ENCODE results near the gene OARD1. TPM values are rescaled to one million over a fixed set of nuclear protein-coding genes. Genes with fewer than 3 reads are reported as not detected.

OARD1 gene
- total and polyA plus RNA-seq, 2 of the 8 experiments (the other 6 are each of a cell fraction or from before 2014, with no cell fraction given): 16.8 to 35.8 TPM

- CTCF ChIA-PET (ENCODE audit: partially characterized antibody): interaction anchor here (0.8 to 5.5 kb wide), 21 partner anchors 10 to 266 kb away, joined by 3 to 66 read pairs (median 4); no protein-coding TSS in a partner anchor
- FAIRE-seq: no peak
- peak; percentile 76 to 89 for TF ChIP-seq RAD21 (IDR thresholded peaks at IDR 0.05 in 1 of 2, conservative IDR thresholded peaks at IDR 0.05 in 1 of 2; ENCODE audit: low read depth in 2 of 2, low read length in 2 of 2)
- TF ChIP-seq RBBP5 (IDR thresholded peaks at IDR 0.05; ENCODE audit: borderline replicate concordance, low read depth, low read length): 0 out of 2 replicates have a peak, but pooled peaks have one; percentile 68
- peak; percentile 78 for TF ChIP-seq CREB1 (IDR thresholded peaks at IDR 0.05)
- TF ChIP-seq ATF3 (IDR thresholded peaks at IDR 0.05; ENCODE audit: insufficient read depth, low read depth, low read length): 0 out of 2 replicates have a peak, but pooled peaks have one; percentile 23
- TF ChIP-seq TBP (IDR thresholded peaks at IDR 0.05; ENCODE audit: low read depth, low read length): peak; percentile 29; the same call in 1 of the 2 replicates
- no peak for TF ChIP-seq SIRT6 (IDR thresholded peaks at IDR 0.05; ENCODE audit: low read length)
- TF ChIP-seq POLR2A (IDR thresholded peaks at IDR 0.05; ENCODE audit: control extremely low read depth in 1 of 2, low read depth in 2 of 2, low read length in 2 of 2): peak in 1 of 2 experiments; percentile 44; a peak in 1 of 3 replicates
- TF ChIP-seq YY1 (IDR thresholded peaks at IDR 0.05; ENCODE audit: low read depth, low read length): peak; percentile 86
- peak; percentile 41; the same call in 1 of the 2 replicates for TF ChIP-seq EGR1 (IDR thresholded peaks at IDR 0.05; ENCODE audit: borderline replicate concordance, low read depth, low read length)
- no peak for TF ChIP-seq RFX5 (IDR thresholded peaks at IDR 0.05; ENCODE audit: borderline replicate concordance, low read depth, low read length)
- TF ChIP-seq BCL11A (IDR thresholded peaks at IDR 0.05; ENCODE audit: low read depth in 2 of 2, low read length in 2 of 2): no peak
- TF ChIP-seq HDAC2 (IDR thresholded peaks at IDR 0.05; ENCODE audit: borderline replicate concordance in 1 of 2, low read depth in 2 of 2, low read length in 2 of 2): 0 out of 4 replicates have a peak, but pooled peaks of 1 of the 2 experiments have one; percentile 62
Observed at GRCh38 chr6:41100871-41101287, 28.7 kb upstream of the OARD1 start.

More at GRCh38 chr6:41100871-41101287, 28.7 kb upstream of the OARD1 start:
- H3K23me2 ChIP-seq (ENCODE audit: low read depth, low read length): peaks cover 2% of the 10 kb centered on the region; the same call in 1 of the 2 replicates
- H3K79me2 ChIP-seq (ENCODE audit: control insufficient read depth in 1 of 2, insufficient read depth in 2 of 2, low read length in 2 of 2): no peaks in the 10 kb centered on the region
- no peak overlapping the region for H4K91ac ChIP-seq (replicated peaks; ENCODE audit: insufficient read length, low read length)
- H2BK120ac ChIP-seq (replicated peaks; ENCODE audit: low read depth, low read length): no peak overlapping the region
- H2BK5ac ChIP-seq (ENCODE audit: low read depth, low read length): no peak overlapping the region
- no peak overlapping the region for H3K56ac ChIP-seq (replicated peaks; ENCODE audit: insufficient read length, low read depth, low read length)
- no peak overlapping the region; the same call in 1 of the 2 replicates for H2AFZ ChIP-seq (ENCODE audit: low read length)
- H3K4me2 ChIP-seq (ENCODE audit: insufficient read depth in 1 of 2, low read depth in 2 of 2, low read length in 2 of 2): peak overlapping the region; percentile 38 to 65
- H2BK12ac ChIP-seq (ENCODE audit: low read depth, low read length): no peak overlapping the region
- DNase-seq (ENCODE audit: low read depth in 1 of 2, low spot score in 2 of 2): peak; percentile 60 to 87
- no peak overlapping the region for H2BK15ac ChIP-seq (ENCODE audit: low read length)
- POLR2A ChIA-PET (ENCODE audit: partially characterized antibody): interaction anchor here (1.0 to 1.2 kb wide), 3 partner anchors 13 to 81 kb away, joined by 3 to 5 read pairs (median 3); no protein-coding TSS in a partner anchor
- no peak overlapping the region for H3K9ac ChIP-seq (replicated peaks in 1 of 4; ENCODE audit: extremely low read depth in 1 of 4, low read depth in 3 of 4, low read length in 3 of 4)
- peak overlapping the region in 1 of 4 experiments; percentile 37; a peak in 2 of 8 replicates for H3K4me3 ChIP-seq (ENCODE audit: extremely low read depth in 1 of 4, insufficient read depth in 2 of 4, low read depth in 3 of 4, low read length in 4 of 4)
- no peak overlapping the region for H3K14ac ChIP-seq (ENCODE audit: insufficient read length)
- H3K18ac ChIP-seq (ENCODE audit: extremely low read depth, low read length): 0 out of 2 replicates have a peak overlapping the region, but pooled peaks have one; percentile 6
- no peak overlapping the region for H2BK20ac ChIP-seq (ENCODE audit: low read length)
- H2AK5ac ChIP-seq (ENCODE audit: low read depth, low read length): no peak overlapping the region
- peak overlapping the region; percentile 92 for H4K8ac ChIP-seq (ENCODE audit: extremely low read depth, insufficient read depth, low read length)
- no peak overlapping the region for H4K5ac ChIP-seq (ENCODE audit: insufficient read length, low read depth, low read length)
- WGBS, 2 experiments (ENCODE audit: extremely low coverage in 1 of 2, insufficient coverage in 1 of 2, insufficient read length in 1 of 2, insufficient replicate concordance in 2 of 2, low coverage in 1 of 2, low lambda C conversion rate in 2 of 2, missing lambda C conversion rate in 1 of 2): 28% methylated on average over 42 of the region's 42 CpGs; no CpG with 5 or more reads in 1 of the 2 experiments
- no peaks in the 10 kb centered on the region for H3K79me1 ChIP-seq (ENCODE audit: low read depth, low read length)
- peaks cover 0 to 6% (median 3%) of the 10 kb centered on the region in 4 experiments; a peak in 2 of 7 replicates for H3K27me3 ChIP-seq (replicated peaks in 1 of 4; ENCODE audit: control insufficient read depth in 3 of 4, extremely low read depth in 1 of 4, insufficient read depth in 3 of 4, low read length in 3 of 4)
- peaks cover 4 to 6% of the 10 kb centered on the region in 2 experiments for H4K20me1 ChIP-seq (replicated peaks in 1 of 2; ENCODE audit: control insufficient read depth in 1 of 2, insufficient read depth in 2 of 2, low read length in 2 of 2)
- no peak overlapping the region for H3K23ac ChIP-seq (ENCODE audit: insufficient read length)
- peaks cover 0 to 2% (median 0%) of the 10 kb centered on the region in 4 experiments; a peak in 1 of 7 replicates for H3K4me1 ChIP-seq (replicated peaks in 1 of 4; ENCODE audit: control insufficient read depth in 3 of 4, insufficient read depth in 4 of 4, low read length in 3 of 4)
- H3K36me3 ChIP-seq (ENCODE audit: control insufficient read depth in 2 of 4, insufficient read depth in 4 of 4, low read length in 3 of 4): peaks cover 19 to 44% (median 33%) of the 10 kb centered on the region in 4 experiments
- no peaks in the 10 kb centered on the region for H3K9me3 ChIP-seq (ENCODE audit: insufficient read depth in 2 of 2, low read depth in 1 of 2, low read length in 1 of 2)
- H3K27ac ChIP-seq (ENCODE audit: low read depth, low read length): no peak overlapping the region
- no peak overlapping the region for H3K4ac ChIP-seq (replicated peaks; ENCODE audit: insufficient read length, low read depth, low read length)
